ENCODE results near the gene BANP.
A peak's percentile ranks its signal among the peaks of the same experiment; 100 is the strongest.
"Not testable (repeated sequence)": the region's sequence is repeated elsewhere in the genome, so short reads cannot be mapped to it uniquely, and the experiment has no call there.

BANP gene

DNA sequence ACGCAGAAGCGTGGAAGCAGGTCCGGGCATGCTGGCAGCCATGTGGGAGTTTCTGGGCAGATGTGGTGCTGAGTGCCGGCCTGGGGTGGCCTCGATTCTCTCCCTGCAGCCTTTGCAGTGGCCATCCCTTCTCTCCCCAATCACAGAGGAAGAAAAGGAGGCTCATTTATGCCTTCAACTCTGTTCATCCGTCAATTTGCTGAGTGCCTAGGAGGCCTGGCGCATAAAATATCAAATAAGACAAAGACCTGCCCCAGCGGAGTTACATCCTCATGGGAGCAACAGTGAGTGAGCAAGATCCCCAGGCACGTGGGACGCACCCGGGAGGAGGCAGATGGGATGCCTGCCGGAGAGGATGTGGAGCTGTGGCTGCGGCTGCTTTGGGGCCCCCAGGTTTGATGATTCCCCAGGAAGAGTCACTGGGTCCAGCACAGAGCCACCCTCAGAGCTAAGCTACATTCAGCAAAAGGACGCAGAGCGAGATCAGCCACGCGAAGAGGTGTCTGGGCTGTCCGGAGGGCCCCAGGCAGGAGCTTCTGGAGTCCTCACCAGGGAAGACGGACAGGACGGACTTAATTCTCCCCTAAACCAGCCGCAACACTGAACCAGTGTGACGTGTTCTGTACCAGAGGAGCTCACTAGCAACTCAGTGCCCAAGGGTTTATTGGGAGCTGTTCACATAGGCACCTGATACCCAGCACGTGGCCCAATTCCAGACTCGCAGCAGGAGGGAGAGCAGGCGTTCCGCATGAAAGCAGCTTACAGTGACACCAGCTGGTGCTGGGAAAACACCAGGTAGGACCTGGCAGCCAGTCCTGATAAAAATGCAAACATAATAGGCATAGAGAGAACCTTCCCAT, 26.2 kb upstream of the BANP start:
- peak overlapping the region; percentile 48 for H3K27ac ChIP-seq
- TF ChIP-seq, protein P1, sequence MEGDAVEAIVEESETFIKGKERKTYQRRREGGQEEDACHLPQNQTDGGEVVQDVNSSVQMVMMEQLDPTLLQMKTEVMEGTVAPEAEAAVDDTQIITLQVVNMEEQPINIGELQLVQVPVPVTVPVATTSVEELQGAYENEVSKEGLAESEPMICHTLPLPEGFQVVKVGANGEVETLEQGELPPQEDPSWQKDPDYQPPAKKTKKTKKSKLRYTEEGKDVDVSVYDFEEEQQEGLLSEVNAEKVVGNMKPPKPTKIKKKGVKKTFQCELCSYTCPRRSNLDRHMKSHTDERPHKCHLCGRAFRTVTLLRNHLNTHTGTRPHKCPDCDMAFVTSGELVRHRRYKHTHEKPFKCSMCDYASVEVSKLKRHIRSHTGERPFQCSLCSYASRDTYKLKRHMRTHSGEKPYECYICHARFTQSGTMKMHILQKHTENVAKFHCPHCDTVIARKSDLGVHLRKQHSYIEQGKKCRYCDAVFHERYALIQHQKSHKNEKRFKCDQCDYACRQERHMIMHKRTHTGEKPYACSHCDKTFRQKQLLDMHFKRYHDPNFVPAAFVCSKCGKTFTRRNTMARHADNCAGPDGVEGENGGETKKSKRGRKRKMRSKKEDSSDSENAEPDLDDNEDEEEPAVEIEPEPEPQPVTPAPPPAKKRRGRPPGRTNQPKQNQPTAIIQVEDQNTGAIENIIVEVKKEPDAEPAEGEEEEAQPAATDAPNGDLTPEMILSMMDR (conservative IDR thresholded peaks at IDR 0.05), result no peak

DNA sequence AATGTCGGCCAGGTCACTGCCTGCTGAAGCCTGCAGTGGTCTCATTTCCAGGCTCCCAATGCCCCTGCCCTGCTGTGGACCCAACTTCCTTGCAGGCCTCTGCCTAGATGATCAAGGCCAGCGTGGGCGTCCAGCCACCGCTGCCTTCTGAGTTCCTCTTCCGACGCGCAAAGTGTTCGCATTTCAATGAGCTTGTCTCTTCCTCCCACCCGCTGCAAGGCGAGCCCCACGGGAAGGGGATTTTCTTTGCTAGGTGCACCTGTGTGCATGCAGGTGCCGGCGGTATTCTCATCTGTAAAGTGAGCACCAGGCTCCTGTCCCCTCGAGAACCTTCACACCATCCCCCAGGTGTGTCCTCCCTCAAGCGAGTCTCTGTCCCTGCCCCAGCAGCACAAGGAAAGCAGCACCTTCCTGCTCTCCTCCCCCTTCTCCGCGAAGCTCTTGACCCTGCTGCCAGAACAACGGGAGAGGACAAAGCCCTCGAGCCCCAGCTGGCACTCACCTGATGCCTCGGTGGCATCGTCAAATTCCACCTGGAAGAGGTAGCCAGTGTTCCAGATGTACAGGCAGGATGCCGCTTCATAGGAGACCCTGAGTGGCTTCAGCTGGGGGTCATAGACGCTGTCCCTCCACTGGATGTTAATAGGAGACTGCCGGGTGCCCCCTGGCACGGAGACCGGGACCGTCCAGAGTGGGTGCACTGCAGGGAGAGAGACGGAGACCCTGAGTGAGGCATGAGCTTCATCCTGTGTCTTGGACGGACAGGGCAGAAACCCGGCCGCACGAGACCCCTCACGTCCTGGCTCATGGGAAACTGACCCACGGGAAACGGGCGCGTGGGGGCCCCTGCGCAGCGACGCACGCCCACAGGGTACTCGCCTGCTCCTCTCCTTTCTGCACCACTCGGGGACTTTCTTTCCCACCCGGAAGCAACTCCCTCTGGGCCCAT, 24.7 kb upstream of the BANP start:
- TF ChIP-seq, protein P1 (conservative IDR thresholded peaks at IDR 0.05), result no peak
- H3K27ac ChIP-seq, result no peak overlapping the region; the same call in 1 of the 2 replicates

DNA sequence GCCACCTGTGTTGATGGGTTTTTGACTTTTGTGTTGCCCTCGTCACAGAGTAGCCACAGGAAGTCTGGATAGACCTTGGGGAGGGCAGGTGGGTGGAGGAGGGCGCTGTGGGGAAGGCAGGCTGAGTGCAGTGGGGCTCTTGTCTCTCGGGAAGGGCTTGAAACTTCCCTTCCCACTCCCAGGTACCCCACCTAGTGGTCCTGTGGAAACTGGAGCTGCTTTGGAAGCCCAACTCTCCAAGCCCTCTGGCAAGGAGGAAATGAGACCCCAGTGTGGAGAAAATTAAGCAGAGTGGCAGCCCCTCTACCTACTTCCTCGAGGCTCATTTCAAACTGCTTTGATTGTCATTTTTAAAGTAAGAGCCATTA, 24.1 kb upstream of the BANP start:
- no peak overlapping the region for H3K27ac ChIP-seq
- TF ChIP-seq, protein P1 (conservative IDR thresholded peaks at IDR 0.05), result no peak

DNA sequence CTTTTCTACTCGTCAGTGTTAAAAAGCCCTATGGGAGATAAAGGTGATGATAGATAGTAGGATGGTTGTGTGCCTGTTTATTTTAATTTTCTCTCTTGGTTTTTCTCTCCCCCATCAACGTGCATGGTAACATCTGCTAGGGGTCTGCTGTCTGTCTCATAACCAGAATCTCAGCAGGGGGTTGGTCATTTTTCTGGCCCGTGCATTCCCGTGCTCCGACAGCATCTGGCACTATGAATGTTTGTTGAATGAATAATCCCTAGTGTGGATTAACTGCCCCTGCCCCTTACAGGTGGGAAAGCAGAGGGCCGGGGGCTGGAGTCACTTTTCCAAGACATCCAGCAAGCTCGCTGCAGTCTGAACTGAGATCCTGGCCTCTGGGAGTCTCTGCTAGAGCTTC, 21.2 kb upstream of the BANP start:
- TF ChIP-seq, protein P1 (conservative IDR thresholded peaks at IDR 0.05), result no peak
- H3K27ac ChIP-seq, result no peak overlapping the region

DNA sequence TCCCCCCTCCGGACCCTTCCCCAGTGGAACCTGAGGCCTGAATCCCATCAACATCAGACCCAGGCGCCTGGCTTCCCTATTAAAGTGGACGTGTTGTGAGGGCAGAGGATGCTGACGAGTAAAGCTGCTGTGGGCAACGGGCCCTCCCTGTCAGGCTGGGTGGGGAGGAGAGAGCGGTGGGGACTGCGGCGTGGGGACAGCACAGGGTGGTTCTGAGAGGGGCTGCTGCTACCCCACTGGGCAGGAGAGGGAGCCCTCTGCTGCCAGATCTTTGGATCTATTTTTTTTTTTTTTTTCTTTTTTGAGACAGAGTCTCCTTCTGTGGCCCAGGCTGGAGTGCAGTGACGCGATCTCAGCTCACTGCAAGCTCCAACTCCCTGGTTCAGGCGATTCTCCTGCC, 20.8 kb upstream of the BANP start:
- H3K27ac ChIP-seq, result no peak overlapping the region
- TF ChIP-seq, protein P1 (conservative IDR thresholded peaks at IDR 0.05), result no peak

DNA sequence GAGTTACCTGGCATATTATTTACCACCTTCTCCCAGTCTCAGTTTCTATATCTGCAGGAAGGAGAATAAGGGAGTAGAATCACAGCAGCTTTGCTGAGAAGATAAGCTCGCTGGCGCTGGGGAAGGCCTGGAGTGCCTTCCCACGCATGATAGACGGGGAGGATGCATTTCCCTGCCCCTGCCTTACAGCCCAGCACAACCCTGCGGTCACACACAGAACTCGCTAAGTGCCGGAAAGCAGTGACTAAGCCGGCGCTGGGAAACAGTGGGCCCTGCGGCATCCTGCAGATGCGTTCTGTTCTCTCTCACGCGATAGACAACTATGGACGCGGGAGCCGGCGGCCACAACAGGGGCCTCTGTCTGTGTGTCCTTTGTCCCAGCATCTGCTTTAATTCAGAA, 19.7 kb upstream of the BANP start:
- TF ChIP-seq, protein P1 (conservative IDR thresholded peaks at IDR 0.05), result no peak
- H3K27ac ChIP-seq, result no peak overlapping the region

DNA sequence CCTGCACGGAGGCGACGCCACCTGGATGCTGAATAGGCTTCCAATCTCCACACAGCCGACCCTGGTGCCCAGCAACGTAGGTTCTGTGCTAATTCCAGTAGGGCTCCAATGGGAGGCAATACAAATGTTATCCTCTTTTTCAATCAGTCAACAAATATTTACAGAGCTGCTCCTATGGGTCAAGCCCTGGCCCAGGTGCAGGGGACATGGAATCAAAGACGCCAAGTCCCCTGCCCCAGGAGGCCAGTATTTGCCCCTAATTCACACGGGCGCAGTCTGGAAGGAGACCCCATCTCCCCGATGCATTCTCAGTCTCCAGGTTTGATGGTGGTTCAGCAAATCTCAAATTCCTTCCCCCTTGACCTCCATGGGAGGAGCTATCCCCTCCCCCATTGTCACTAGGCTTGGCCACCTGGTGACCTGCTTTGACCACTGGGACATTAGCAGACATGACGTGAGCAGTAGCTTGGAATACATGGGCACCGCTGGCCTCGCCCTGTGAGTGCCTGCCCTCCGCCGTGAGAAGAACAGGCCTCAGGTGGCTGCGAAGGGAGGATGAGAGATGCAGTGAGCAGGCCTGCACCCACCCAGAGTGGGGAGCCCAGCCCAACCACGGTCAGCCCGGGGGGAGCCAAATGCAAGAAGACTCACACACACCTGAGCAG, 18.6 kb upstream of the BANP start:
- not testable (repeated sequence) for H3K27ac ChIP-seq

All from VCaP (cell line).